D341Med (cell line): Measurements from ENCODE around the gene CD38.

Source experiments
- DNase-seq: peaks from one replicate; pipeline ENCODE4 v3.0.0; 2012; ENCODE audit warnings: low spot score

The CD38 gene

GRCh38 chr4:15899511-15899910, 121.4 kb downstream of the CD38 start:
- DNase-seq: no peak

GRCh38 chr4:15901007-15901406, 122.9 kb downstream of the CD38 start:
- DNase-seq: no peak

- DNase-seq: no peak
These were observed 123.9 kb downstream of the CD38 start for GRCh38 chr4:15901998-15902397.

- no peak for DNase-seq
These were observed 124.6 kb downstream of the CD38 start for GRCh38 chr4:15902746-15903145.
